ENCODE results near the gene PRADC1.

DNA sequence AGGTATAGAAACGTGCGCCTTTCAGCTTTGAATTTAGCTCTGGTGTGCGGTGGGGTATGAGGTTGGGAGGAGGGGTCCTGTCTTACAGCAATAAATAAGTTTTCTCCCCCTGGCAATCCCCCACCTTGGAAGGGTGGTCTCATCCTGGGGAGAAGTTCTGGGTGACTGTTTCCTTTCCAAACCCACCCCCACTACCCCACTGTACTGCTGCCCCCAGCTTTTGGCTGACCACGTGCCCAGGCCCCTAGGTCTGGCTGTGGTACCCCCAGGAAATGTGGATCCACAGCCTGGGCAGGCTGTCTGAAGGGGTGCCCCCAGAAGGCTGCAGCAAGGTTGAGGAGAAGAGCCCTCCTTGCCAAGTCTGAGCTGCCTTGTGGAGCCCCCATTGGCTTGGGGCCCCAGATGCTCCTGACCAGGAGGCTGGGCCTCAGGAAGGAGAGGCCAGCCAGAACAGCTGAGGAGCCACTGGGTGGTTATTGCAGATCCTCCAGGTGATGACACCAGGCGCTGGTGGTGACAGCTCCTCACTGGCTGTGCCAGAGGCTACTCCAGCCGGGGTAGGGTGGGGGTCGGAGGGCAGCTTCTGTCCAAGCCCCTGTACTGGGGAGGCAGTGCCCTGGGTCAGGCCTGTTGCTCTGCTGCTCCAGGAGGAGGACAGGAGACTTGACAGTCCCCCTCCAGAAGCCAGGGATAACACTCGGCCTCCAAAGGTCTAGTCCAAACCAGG is 25.3 kb upstream of the PRADC1 start:
- TF ChIP-seq, protein P1, sequence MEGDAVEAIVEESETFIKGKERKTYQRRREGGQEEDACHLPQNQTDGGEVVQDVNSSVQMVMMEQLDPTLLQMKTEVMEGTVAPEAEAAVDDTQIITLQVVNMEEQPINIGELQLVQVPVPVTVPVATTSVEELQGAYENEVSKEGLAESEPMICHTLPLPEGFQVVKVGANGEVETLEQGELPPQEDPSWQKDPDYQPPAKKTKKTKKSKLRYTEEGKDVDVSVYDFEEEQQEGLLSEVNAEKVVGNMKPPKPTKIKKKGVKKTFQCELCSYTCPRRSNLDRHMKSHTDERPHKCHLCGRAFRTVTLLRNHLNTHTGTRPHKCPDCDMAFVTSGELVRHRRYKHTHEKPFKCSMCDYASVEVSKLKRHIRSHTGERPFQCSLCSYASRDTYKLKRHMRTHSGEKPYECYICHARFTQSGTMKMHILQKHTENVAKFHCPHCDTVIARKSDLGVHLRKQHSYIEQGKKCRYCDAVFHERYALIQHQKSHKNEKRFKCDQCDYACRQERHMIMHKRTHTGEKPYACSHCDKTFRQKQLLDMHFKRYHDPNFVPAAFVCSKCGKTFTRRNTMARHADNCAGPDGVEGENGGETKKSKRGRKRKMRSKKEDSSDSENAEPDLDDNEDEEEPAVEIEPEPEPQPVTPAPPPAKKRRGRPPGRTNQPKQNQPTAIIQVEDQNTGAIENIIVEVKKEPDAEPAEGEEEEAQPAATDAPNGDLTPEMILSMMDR (IDR thresholded peaks at IDR 0.05) = no peak
- no peak for TF ChIP-seq POLR2A (IDR thresholded peaks at IDR 0.05)
